CD4-positive, alpha-beta T cell (primary cell): ENCODE measurements around the gene SHISA4. TPM values are rescaled to one million over a fixed set of nuclear protein-coding genes. Genes with fewer than 3 reads are reported as not detected.
"Not testable (repeated sequence)": the region's sequence is repeated elsewhere in the genome, so short reads cannot be mapped to it uniquely, and the experiment has no call there.

Experiments used
- ATAC-seq: fragments of 200-7000 bp; cut with Tn5 transposase; one replicate; pipeline ENCODE4 v1.10.0; 2022; ENCODE audit warnings: mild to moderate bottlenecking; ENCODE audit not compliant: poor library complexity
- CTCF ChIA-PET: fragments of 350-600 bp; sonication (Branson Sonifier 250); formaldehyde crosslinking; loops from one replicate; lab custom pipeline; 2021; ENCODE audit warnings: antibody characterized with exemption, inconsistent platforms; lab: Charles Lee
- POLR2A ChIA-PET: fragments of 350-600 bp; sonication (Branson Sonifier 250); formaldehyde crosslinking; loops from one replicate; lab custom pipeline; 2021; ENCODE audit warnings: antibody characterized with exemption, inconsistent platforms; lab: Charles Lee
- DNase-seq, 14 experiments: peaks; one replicate each; pipeline ENCODE4 v3.0.0-alpha.2; 2013 to 2020; ENCODE audit warnings: mixed read lengths in 2 of 14
- H3K27ac ChIP-seq, 2 donors: one replicate each; pipeline versions ENCODE4 v1.5.1 to v1.7.0; 2013; ENCODE audit warnings: low read length in 2 of 2, low read depth in 1 of 2, mild to moderate bottlenecking in 1 of 2
- H3K27me3 ChIP-seq, 2 experiments: 1 replicate in 1 of 2; 2 replicates in 1 of 2; pipeline versions ENCODE4 v1.6.1 to v1.7.0; 2013; ENCODE audit warnings: low read length in 2 of 2, control low read depth in 1 of 2, mild to moderate bottlenecking in 1 of 2, moderate library complexity in 1 of 2; ENCODE audit not compliant: insufficient read depth in 2 of 2, control insufficient read depth in 1 of 2
- H3K36me3 ChIP-seq: one replicate; pipeline ENCODE4 v1.6.1; 2013; ENCODE audit warnings: low read length, control low read depth; ENCODE audit not compliant: insufficient read depth
- H3K4me1 ChIP-seq: one replicate; pipeline ENCODE4 v1.6.1; 2013; ENCODE audit warnings: low read length, control low read depth; ENCODE audit not compliant: insufficient read depth
- H3K4me3 ChIP-seq: one replicate; pipeline ENCODE4 v1.5.1; 2013; ENCODE audit warnings: mild to moderate bottlenecking, low read length, moderate library complexity
- H3K9me3 ChIP-seq, 2 experiments: 1 replicate in 1 of 2; 2 replicates in 1 of 2; pipeline versions ENCODE4 v1.6.1 to v1.7.0; 2013; ENCODE audit warnings: low read length in 2 of 2, mild to moderate bottlenecking in 2 of 2, control low read depth in 1 of 2, moderate library complexity in 1 of 2; ENCODE audit not compliant: control insufficient read depth in 1 of 2, insufficient read depth in 1 of 2
- H3K27ac Mint-ChIP-seq: one replicate; pipeline ENCODE4 v1.8.0; 2020; ENCODE audit warnings: mixed read lengths
- H3K27me3 Mint-ChIP-seq: one replicate; pipeline ENCODE4 v1.8.0; 2021; ENCODE audit warnings: mixed read lengths
- H3K36me3 Mint-ChIP-seq: one replicate; pipeline ENCODE4 v1.8.0; 2021; ENCODE audit warnings: low read depth, mixed read lengths
- H3K4me1 Mint-ChIP-seq: one replicate; pipeline ENCODE4 v1.8.0; 2021; ENCODE audit warnings: low read depth, mixed read lengths
- H3K4me3 Mint-ChIP-seq: one replicate; pipeline ENCODE4 v1.8.0; 2020; ENCODE audit warnings: mild to moderate bottlenecking, mixed read lengths
- H3K9me3 Mint-ChIP-seq: one replicate; pipeline ENCODE4 v1.8.0; 2020; ENCODE audit warnings: mixed read lengths
- intact Hi-C, 2 experiments: fragments of 100-400 bp; cut with DNase I in 1 of 2; cut with micrococcal nuclease in 1 of 2; formaldehyde crosslinking; loops; one replicate each; pipeline versions ENCODE4 v1.15.1 to v1.9.0; 2023 to 2025; cut with DNase I, micrococcal nuclease
- total RNA-seq, 174 experiments: library from RNA in 2 of 174; stranded (reverse) in 2 of 174; gene quantifications; one replicate each; pipeline ENCODE4 v1.2.3 and lab custom pipeline; 2021 to 2026
- TF ChIP-seq, protein P1 (sequence below): fragments of 200-600 bp; IDR thresholded peaks from one replicate; pipeline ENCODE4 v1.8.0; 2022; ENCODE audit warnings: antibody characterized with exemption, mild to moderate bottlenecking

SHISA4 gene
- total RNA-seq, 2 experiments from 2014 or later = 0.19 TPM; not detected in 1

DNA sequence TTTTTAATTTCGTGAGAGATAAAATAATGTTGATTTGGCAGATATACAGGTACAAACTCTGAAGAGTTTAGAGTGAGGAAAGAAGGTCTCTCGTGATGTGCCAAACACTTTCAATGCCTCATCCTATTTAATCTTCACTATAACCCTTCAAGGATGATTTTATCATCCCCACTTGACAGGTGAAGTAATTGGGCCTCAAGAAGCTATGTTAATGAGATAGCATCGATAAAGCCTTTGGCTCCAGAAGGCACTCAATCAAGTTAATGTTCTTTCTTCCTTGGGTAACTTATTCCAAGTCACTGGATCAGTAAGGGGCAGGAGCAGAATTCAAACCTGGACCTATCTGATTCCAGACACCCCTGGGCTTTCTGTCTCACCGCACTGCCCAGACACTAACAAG is 50.5 kb downstream of the SHISA4 start:
- H3K27ac ChIP-seq = no peak overlapping the region

DNA sequence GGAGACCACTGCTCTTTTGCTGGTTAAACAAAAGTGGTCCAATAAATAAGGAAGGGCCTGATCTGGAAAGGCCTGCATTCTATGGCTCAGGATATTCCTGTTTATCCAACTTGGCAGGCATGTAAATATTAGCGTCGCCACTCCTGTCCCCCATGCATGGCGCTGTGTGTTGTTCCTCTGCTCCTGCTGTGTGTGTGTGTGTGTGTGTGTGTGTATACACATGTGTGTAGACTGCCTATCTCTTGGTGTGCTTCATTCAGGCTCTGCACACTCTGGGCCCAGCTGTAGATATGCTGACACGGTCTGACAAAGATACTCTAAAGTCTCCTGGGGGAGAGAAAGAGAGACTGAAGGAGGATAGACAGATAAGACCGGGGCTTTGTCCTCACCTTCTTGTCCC is 50.9 kb downstream of the SHISA4 start:
- Mint-ChIP-seq H3K36me3 (no peaks in the 10 kb centered on the region), H3K9me3 (no peaks in the 10 kb centered on the region), H3K27me3 (peaks cover 44% of the 10 kb centered on the region), H3K4me1 (no peaks in the 10 kb centered on the region), H3K27ac (no peak overlapping the region), H3K4me3 (no peak overlapping the region)
- no peaks in the 10 kb centered on the region for H3K4me1 ChIP-seq
- CTCF ChIA-PET = no interaction called here
- ATAC-seq = no peak
- TF ChIP-seq, protein P1, sequence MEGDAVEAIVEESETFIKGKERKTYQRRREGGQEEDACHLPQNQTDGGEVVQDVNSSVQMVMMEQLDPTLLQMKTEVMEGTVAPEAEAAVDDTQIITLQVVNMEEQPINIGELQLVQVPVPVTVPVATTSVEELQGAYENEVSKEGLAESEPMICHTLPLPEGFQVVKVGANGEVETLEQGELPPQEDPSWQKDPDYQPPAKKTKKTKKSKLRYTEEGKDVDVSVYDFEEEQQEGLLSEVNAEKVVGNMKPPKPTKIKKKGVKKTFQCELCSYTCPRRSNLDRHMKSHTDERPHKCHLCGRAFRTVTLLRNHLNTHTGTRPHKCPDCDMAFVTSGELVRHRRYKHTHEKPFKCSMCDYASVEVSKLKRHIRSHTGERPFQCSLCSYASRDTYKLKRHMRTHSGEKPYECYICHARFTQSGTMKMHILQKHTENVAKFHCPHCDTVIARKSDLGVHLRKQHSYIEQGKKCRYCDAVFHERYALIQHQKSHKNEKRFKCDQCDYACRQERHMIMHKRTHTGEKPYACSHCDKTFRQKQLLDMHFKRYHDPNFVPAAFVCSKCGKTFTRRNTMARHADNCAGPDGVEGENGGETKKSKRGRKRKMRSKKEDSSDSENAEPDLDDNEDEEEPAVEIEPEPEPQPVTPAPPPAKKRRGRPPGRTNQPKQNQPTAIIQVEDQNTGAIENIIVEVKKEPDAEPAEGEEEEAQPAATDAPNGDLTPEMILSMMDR = no peak
- H3K9me3 ChIP-seq = no peaks in the 10 kb centered on the region
- H3K36me3 ChIP-seq = no peaks in the 10 kb centered on the region
- H3K27me3 ChIP-seq = peaks cover 7 to 15% of the 10 kb centered on the region in 2 experiments
- no peak for DNase-seq
- POLR2A ChIA-PET = no interaction called here
- no peak overlapping the region for H3K27ac ChIP-seq
- intact Hi-C loops = no loop called here
- H3K4me3 ChIP-seq = no peak overlapping the region

More for the DNA sequence above, 50.5 kb downstream of the SHISA4 start:
- ChIA-PET POLR2A (no interaction called here), CTCF (interaction anchor here (0.6 kb wide), 1 partner anchor 1205 kb away, joined by 3 read pairs; no protein-coding TSS in a partner anchor)
- no peak for ATAC-seq
- H3K36me3 ChIP-seq = no peaks in the 10 kb centered on the region
- no peaks in the 10 kb centered on the region for H3K4me1 ChIP-seq
- H3K9me3 ChIP-seq = no peaks in the 10 kb centered on the region
- intact Hi-C loops = no loop called here
- peaks cover 3 to 11% of the 10 kb centered on the region in 2 experiments for H3K27me3 ChIP-seq
- H3K27me3 Mint-ChIP-seq = peaks cover 40% of the 10 kb centered on the region
- H3K4me3 ChIP-seq = no peak overlapping the region
- TF ChIP-seq, protein P1 = no peak
- no peaks in the 10 kb centered on the region for H3K36me3 Mint-ChIP-seq
- no peak overlapping the region for H3K4me3 Mint-ChIP-seq
- no peaks in the 10 kb centered on the region for H3K9me3 Mint-ChIP-seq
- no peak for DNase-seq
- no peak overlapping the region for H3K27ac Mint-ChIP-seq
- H3K4me1 Mint-ChIP-seq = no peaks in the 10 kb centered on the region

DNA sequence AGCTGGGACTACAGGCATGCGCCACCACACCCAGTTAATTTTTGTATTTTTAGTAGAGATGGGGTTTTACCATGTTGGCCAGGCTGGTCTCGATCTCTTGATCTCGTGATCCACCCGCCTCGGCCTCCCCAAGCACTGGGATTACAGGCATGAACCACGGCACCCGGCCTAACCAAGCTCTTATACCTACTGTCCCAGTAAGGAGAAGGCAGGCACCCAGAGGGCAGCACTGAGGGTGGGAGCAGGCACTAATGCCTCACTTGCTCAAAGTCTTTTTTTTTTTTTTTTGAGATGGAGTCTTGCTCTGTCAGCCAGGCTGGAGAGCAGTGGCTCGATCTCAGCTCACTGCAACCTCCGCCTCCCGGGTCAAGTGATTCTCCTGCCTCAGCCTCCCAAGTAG is 51.6 kb downstream of the SHISA4 start:
- H3K4me3 ChIP-seq, H3K27ac ChIP-seq, ATAC-seq, H3K4me1 Mint-ChIP-seq, CTCF ChIA-PET, H3K4me1 ChIP-seq, POLR2A ChIA-PET, H3K27ac Mint-ChIP-seq, H3K4me3 Mint-ChIP-seq, H3K36me3 Mint-ChIP-seq, H3K9me3 Mint-ChIP-seq, DNase-seq, H3K36me3 ChIP-seq, H3K9me3 ChIP-seq: not testable (repeated sequence)
- peaks cover 46% of the 10 kb centered on the region for H3K27me3 Mint-ChIP-seq
- peaks cover 15 to 22% of the 10 kb centered on the region in 2 experiments for H3K27me3 ChIP-seq
- intact Hi-C loops = loop anchor here in 1 of 2 experiments (5.0 kb wide), 1 partner anchor 52 kb away; no protein-coding TSS in a partner anchor
